NB4 (cell line): ENCODE results near the gene RTCB.

Source experiments
- POLR2A ChIP-seq: IDR thresholded peaks from 2 replicates; pipeline ENCODE4 v1.6.1; 2011; ENCODE audit warnings: mild to moderate bottlenecking; ENCODE audit not compliant: insufficient read length; ENCODE audit errors: extremely low read depth
- TF ChIP-seq, protein P1 (sequence below): IDR thresholded peaks from one replicate; pipeline ENCODE4 v1.5.1; 2012; ENCODE audit warnings: low read depth, low read length

DNA sequence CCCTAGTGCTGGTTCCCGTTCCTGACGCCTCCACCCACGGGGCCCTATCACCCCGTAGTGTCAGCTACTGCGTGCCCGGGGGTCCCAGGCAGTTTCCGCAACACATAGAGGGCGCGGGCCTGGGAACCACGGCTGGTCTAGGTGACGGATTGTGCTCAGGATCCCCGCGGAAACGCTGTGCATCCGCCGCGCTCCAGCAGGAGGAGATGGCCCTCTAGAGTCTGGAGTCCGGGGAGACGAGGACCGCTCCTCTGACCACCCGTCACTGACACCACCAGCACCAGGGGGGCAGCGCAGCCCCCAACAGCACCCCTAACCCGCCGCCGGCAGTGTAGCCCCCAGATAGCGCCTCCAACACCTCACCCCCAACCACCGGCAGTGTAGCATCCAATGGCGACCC, 58.8 kb downstream of the RTCB start:
- TF ChIP-seq, protein P1, sequence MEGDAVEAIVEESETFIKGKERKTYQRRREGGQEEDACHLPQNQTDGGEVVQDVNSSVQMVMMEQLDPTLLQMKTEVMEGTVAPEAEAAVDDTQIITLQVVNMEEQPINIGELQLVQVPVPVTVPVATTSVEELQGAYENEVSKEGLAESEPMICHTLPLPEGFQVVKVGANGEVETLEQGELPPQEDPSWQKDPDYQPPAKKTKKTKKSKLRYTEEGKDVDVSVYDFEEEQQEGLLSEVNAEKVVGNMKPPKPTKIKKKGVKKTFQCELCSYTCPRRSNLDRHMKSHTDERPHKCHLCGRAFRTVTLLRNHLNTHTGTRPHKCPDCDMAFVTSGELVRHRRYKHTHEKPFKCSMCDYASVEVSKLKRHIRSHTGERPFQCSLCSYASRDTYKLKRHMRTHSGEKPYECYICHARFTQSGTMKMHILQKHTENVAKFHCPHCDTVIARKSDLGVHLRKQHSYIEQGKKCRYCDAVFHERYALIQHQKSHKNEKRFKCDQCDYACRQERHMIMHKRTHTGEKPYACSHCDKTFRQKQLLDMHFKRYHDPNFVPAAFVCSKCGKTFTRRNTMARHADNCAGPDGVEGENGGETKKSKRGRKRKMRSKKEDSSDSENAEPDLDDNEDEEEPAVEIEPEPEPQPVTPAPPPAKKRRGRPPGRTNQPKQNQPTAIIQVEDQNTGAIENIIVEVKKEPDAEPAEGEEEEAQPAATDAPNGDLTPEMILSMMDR: no peak
- no peak for TF ChIP-seq POLR2A
